ENCODE data around the gene VKORC1.

VKORC1 gene

GRCh38 chr16:31084584-31085302 is 9.9 kb downstream of the VKORC1 start:
- TF ChIP-seq, protein P1, sequence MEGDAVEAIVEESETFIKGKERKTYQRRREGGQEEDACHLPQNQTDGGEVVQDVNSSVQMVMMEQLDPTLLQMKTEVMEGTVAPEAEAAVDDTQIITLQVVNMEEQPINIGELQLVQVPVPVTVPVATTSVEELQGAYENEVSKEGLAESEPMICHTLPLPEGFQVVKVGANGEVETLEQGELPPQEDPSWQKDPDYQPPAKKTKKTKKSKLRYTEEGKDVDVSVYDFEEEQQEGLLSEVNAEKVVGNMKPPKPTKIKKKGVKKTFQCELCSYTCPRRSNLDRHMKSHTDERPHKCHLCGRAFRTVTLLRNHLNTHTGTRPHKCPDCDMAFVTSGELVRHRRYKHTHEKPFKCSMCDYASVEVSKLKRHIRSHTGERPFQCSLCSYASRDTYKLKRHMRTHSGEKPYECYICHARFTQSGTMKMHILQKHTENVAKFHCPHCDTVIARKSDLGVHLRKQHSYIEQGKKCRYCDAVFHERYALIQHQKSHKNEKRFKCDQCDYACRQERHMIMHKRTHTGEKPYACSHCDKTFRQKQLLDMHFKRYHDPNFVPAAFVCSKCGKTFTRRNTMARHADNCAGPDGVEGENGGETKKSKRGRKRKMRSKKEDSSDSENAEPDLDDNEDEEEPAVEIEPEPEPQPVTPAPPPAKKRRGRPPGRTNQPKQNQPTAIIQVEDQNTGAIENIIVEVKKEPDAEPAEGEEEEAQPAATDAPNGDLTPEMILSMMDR (IDR thresholded peaks at IDR 0.05), result no peak

- TF ChIP-seq, protein P1 (IDR thresholded peaks at IDR 0.05), result no peak
Observed at GRCh38 chr16:31083981-31084380, 10.6 kb downstream of the VKORC1 start.

DNA sequence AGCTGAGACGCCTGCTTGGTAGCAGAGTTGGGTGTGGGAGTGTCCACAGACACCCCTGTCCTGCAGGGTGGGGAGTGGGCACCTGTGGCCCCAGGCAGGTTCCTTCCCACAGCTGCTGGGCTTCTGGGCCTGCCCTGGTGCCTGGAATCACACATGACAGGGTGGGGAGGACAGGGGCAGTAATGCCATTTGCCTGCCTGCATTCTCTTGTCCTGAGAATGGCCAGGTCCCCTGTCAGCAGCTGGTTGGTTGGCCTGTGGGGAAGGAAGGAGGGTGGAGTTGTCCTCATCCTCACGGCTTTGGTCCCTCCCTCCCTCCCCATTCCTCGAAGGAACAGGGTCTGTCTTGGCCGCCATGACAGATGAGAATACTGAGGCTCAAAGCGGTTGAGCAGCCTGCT is 11.0 kb downstream of the VKORC1 start:
- TF ChIP-seq, protein P1 (IDR thresholded peaks at IDR 0.05), result no peak

DNA sequence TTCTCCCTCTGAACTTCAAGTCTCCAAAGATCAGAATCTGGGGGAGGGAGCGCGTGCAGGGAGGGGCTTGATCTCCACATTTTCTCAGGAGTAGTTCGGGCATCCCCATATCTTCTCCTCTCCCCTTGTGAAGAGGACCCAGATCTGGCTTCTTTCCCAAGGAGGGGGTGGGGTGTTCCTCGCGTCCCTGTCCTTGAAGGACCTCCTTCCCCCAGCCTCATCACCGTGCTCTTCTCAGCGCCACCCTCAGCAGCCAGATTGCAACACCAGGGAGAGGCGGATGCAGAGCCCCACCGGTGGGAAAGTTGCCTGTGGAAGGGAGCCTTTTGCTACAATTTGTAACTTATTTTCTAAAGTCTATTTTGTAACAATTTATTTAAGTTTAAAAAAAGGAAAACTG is 11.5 kb downstream of the VKORC1 start:
- TF ChIP-seq, protein P1 (IDR thresholded peaks at IDR 0.05), result no peak

DNA sequence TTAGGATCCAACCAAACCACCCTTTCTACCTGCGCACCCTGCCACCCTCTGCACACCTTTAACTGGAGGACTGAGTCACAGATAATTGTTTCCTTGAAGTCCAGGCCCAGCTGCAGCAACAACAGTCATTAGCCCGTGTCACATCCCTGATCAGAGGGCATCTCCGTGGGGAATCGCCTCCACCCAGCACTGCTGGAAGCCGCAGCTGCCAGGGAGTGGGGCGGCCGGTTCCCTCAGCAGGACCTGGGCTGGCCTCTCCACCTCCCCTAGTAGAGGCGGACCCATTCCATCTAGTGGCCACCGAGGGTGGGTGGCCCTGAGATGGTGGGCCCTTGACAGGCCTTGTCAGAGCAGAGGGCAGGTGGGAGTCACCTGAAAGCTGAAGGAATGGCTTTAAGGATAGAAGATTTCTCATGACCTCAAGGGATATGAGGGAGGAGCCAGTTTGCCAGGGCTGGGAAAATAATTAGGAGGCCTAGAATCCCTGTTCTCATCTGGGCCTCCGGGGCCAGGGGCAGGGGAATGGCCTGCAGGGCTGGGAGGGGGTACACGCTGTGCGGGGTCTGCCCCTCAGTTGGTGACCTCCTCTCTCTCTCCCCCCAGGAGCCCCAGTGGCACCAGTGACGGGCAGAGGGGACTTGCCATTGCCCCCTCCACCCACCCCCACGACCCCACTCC is 12.1 kb downstream of the VKORC1 start:
- TF ChIP-seq, protein P1 (IDR thresholded peaks at IDR 0.05), result no peak

DNA sequence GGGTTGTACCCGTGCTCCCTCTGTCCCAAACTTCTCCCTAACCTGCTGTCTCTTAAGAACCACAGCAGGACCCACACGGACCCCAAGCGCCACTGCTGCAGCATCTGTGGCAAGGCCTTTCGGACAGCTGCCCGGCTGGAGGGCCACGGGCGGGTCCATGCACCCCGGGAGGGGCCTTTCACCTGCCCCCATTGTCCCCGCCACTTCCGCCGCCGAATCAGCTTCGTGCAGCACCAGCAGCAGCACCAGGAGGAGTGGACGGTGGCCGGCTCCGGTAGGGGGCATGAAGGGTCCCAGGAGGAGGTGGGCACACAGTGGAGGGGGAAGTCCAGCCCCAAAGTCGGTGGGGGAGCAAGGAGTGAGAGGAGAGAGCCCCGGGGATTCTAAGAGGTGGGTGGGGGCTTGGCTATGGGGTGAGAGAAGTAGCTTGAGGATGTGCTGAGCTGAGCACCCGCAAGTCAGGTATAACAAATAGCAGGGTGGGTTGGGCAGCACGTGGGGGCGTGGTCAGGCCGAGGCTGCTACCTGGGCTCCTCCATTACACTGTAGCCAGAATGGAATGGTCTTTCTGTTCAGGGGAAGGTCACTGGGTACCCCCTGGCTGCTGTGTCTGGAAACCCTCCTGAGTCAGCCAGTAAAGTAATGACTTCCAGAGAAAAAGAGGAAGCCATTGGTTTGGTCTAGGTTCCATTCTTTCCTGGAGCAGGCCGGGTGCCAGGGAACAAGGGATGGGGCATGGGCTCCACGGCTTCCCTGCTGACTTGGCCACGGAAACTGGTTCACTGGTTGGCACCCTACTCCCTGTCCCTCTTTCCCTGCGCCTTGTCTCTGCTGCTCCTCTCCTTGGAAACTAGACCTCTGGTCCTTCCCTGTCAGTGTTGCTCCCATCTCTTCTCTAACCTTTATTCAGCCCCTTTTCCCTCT is 12.9 kb downstream of the VKORC1 start:
- TF ChIP-seq, protein P1 (IDR thresholded peaks at IDR 0.05), result no peak

- TF ChIP-seq, protein P1 (IDR thresholded peaks at IDR 0.05), result no peak
Observed at GRCh38 chr16:31080756-31081419, 13.7 kb downstream of the VKORC1 start.

Measured in LNCAP (cell line).